Breast epithelium (tissue), 3 donors: Measurements from ENCODE around the gene ZNG1F.
"Not testable (repeated sequence)": the region's sequence is repeated elsewhere in the genome, so short reads cannot be mapped to it uniquely, and the experiment has no call there.

ENCODE experiments used
- POLR2AphosphoS5 ChIP-seq, 3 donors: sonication (generic); formaldehyde crosslinking; IDR thresholded peaks; one replicate each; pipeline ENCODE4 v1.6.1; 2017; ENCODE audit warnings: antibody characterized with exemption in 3 of 3
- TF ChIP-seq, protein P1 (sequence below), 3 donors: fragments of 450-650 bp; IDR thresholded peaks; one replicate each; pipeline ENCODE4 v1.5.1; 2016 to 2017; ENCODE audit warnings: antibody characterized with exemption in 3 of 3, mild to moderate bottlenecking in 3 of 3, moderate library complexity in 3 of 3

- TF ChIP-seq, protein P1, sequence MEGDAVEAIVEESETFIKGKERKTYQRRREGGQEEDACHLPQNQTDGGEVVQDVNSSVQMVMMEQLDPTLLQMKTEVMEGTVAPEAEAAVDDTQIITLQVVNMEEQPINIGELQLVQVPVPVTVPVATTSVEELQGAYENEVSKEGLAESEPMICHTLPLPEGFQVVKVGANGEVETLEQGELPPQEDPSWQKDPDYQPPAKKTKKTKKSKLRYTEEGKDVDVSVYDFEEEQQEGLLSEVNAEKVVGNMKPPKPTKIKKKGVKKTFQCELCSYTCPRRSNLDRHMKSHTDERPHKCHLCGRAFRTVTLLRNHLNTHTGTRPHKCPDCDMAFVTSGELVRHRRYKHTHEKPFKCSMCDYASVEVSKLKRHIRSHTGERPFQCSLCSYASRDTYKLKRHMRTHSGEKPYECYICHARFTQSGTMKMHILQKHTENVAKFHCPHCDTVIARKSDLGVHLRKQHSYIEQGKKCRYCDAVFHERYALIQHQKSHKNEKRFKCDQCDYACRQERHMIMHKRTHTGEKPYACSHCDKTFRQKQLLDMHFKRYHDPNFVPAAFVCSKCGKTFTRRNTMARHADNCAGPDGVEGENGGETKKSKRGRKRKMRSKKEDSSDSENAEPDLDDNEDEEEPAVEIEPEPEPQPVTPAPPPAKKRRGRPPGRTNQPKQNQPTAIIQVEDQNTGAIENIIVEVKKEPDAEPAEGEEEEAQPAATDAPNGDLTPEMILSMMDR (IDR thresholded peaks at IDR 0.05), result not testable (repeated sequence)
- TF ChIP-seq POLR2AphosphoS5 (IDR thresholded peaks at IDR 0.05), result not testable (repeated sequence)
These were observed 65.3 kb downstream of the ZNG1F start for GRCh38 chr9:41123812-41124211.
